ENCODE results near the gene CXCR1.
A peak's percentile ranks its signal among the peaks of the same experiment; 100 is the strongest.
"Not testable (repeated sequence)": the region's sequence is repeated elsewhere in the genome, so short reads cannot be mapped to it uniquely, and the experiment has no call there.

Gene CXCR1

DNA sequence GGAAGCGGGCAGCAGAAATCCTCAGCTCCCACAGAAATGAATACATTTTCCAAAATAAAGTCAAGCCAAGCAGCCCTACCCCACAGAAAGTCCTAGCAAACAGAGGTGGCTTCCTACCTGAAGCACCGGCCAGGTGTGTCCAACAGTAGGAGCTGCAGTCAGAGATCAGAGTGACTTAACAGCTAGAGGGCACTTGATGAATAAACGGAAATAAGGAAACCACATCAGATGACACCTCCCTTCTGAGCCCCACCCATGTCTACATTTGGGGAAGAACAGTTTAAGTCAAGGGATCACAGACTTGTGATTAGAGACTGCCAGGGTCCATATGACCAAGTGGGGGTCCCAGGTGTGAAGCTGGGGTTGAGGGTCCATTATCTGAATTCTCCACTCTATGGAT, at the start of gene CXCR1:
Gene CXCR1, minus strand, starts transcription at position 172 of the 400 bp plus-strand sequence. CDS start 1,751 bp downstream, outside the sequence.
- no peak for DNase-seq

DNA sequence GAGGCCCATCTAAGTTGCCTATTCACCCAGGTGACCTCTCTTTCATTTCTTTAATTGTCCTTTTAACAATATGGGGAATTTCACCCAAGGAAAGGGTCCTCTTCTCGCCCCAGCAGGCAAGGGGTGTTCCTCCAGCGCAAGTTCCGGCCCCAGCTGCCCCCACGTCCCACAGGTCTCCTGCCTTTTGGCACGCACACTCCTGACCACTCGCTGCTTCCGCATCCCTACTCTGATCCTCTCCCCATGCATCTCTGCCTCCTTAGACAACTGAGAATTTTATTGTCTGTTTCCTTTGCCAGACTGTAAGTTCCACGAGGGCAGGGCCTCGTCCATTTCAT, 49.5 kb upstream of the CXCR1 start:
- peak; percentile 42 for DNase-seq

DNA sequence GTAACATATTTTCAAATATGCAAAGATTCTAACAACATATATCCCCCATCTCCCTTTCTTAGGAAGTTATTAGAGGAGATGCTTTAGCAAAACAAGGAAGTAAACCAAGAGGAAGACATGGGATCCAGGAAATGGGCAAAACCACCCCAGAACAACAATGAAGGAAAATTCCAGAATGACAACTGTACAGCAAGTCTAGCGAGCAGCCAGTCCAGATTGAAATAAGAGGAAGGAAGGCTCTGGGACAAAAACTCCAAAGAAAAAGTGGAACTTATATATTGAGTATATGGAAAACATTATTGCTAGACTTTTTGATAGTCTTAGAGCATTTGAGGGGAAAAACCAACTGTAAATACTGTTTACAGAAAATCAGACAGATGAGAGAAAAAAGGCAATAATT, 47.4 kb upstream of the CXCR1 start:
- no peak for DNase-seq

DNA sequence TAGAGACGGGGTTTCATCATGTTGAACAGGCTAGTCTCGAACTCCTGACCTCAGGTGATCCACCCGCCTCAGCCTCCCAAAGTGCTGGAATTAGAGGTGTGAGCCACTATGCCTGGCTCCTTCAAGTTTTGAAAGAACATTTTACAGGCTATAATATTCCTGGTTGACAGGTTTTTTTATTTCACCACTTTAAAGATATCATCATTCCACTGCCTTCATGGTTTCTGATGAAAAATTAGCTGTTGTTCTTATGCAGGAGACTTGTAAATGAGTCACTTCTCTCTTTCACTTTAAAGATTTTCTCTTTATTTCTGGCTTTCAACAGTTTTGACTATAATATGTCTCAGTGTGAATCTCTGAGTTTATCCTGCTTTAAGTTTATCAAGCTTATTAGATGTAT, 42.3 kb upstream of the CXCR1 start:
- no peak for DNase-seq

DNA sequence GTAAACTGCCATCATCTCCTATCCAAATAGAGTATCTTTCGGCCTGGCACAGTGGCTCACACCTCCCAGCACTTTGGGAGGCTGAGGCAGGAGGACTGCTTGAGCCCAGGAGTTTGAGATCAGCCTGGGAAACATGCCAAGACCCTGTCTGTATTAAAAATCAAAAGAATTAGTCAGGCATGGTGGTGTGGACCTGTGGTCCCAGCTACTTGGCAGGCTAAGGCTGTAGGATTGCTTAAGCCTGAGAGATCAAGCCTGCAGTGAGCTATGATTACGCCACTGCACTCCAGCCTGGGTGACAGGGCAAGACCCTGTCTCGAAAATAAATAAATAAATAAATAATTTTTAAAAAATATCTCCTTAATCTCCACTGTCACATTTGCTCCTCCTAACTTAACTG, 35.5 kb upstream of the CXCR1 start:
- DNase-seq, result no peak

DNA sequence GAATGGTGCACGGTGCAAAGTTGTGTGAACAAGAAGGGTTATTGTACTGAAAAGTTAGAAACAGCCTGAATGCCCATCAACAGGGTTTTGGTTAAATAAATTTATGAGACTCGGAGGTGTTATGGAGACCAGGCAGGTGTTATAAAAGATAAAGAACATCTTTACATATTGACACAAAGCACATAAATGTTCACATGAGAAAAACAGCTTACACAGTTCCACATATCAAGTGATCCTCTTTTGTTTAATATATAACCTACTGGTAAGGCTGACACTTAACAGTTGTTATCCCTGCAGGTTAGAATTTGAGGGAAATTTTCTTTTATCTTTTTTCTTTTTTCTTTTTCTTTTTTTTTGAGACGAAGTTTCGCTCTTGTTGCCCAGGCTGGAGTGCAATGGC, 30.2 kb upstream of the CXCR1 start:
- no peak for DNase-seq

DNA sequence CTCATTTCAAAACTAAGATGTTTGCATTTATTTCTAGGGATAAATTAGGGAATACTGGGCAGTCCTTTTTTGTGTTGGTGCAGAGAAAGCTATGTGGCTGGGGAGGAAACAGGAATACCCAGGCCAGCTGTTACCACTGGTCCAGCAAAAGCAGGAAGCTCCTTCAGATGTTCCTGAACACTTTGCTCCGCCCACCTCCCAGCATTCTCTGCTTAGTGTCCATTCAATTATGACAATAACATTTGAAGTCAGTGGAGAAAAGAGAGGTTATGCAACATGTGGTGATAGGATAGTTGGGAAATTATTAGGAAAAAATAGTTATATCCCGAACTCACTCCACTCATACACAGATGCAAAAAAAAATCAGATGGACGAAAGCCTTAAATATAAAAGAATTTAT, 28.1 kb upstream of the CXCR1 start:
- no peak for DNase-seq

DNA sequence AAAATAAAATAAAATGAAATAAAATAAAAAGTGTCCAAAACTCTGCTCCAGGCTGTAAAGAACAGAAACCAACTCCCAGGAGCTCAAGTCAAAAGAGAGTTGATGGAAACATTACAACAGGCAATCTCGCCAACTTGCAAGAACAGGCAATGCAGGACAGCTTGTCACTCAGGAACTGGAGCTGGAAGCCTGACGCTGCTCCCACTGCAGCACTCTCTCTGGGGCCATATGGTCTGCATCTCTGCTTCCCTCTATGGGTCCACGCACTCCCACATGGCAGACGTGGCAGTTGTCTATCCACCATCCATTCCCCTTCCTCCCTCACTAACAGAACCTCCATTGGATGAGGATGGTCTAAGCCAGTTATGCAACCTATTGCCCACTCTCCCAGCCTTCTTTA, 26.9 kb upstream of the CXCR1 start:
- DNase-seq, result no peak

DNA sequence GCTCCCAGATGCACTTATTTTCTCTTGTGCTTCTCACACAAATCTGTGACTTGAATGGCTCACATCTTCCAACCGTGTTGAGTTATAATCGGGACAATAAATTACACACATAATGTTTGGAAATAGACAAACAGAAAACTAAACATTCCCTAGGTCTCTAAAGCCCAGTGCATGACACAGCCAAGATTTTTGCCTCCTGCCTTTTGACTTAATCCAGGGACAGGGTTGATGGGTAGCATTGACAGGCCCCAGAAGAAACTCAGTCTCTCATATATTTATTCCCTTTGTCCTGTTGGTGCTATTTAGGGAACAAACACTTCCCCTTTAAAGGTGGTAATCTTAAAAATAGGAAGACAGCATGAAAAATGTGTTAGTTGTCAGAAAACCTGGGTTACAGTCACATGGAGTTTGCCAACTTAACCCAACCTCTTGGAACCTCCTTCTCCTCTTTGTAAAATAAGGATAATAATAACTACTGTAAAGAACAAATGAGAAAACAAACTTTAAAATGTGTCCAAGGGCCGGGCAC, 26.2 kb upstream of the CXCR1 start:
- no peak for DNase-seq

DNA sequence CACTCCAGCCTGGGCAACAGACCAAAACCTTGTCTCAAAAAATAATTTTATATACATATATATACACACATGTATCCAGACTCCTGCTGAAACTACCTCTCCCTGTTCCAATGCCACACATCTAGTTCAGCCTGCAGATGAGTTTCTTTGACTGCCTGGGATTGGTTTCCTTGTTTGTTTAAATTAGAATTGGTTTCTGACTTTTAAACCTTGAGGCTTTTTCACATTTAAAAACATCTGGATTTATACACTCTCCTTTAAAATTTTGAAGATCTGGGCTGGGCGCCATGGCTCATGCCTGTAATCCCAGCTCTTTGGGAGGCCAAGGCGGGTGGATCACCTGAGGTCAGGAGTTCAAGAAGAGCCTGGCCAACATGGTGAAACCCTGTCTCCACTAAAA, 21.8 kb upstream of the CXCR1 start:
- DNase-seq, result no peak

DNA sequence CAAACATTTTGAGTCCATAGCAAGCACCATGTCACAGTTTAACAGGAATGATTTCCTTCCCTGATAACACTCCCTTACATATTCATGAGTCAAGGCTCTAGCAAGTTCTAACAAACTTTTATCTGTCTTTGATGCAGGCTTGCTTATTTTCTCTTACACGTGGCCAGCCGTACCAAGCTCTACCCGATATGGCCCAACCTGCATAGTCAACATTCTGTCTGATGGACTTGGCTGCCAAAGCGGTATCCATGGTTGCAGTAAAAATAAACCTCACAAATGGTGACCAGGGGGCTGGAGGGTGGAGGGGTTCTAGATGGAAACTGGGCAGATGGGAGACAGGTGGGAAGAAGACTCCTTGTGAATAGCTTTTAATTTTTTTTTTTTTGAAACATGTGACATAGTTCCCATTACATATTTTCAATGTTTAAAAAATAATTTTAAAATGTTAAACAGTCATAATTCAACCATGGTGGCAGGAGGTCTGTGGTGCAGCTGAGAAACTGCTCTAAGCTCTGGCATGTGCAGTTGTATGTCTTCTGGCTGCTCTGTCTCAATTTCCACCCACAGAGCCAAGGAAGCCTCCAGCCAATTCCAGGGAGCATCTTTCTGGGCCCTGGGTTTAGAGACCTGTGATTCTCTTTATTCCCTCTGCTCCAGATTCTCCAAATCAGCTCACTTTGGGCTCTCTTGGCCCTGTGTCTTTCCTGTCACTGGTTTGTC, 20.7 kb upstream of the CXCR1 start:
- DNase-seq, result no peak

DNA sequence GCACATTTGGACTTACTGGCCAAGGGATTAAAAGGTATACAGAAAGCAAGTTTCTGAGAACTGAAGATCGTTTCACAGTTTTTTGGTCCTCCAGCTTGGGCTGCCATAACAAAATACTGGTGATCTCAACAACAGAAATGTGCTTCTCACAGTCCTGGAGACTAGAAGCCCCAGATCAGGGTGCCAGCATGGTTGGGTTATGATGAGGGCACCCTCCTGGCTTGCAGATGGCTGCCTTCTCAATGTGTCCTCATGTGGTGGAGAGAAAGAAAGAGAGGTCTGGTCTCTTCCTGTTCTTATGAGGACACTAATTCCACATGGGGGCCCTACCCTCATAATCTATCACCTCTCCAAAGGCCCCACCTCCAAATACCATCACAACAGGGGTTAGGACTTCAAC, 20.1 kb upstream of the CXCR1 start:
- no peak for DNase-seq

DNA sequence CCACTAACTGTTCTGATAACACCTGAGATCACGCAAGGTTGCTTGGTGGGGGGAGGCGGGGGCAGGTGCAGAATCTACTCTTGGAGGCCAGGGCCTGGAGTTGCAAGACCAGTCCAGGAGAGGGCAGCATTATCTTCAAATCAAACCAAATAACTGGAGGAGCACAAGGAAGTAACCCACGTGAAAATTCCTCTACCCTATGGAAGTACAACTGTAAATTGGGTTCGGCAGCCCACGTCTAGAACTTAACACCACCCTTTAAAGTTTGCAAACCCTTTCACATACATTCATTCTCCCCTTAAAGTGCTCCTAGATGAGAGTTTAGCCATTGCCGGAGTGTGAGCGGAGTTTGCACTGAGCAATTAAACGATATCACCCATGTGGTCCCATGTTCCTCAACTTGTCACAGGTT, 19.6 kb upstream of the CXCR1 start:
- DNase-seq, result peak; percentile 64

DNA sequence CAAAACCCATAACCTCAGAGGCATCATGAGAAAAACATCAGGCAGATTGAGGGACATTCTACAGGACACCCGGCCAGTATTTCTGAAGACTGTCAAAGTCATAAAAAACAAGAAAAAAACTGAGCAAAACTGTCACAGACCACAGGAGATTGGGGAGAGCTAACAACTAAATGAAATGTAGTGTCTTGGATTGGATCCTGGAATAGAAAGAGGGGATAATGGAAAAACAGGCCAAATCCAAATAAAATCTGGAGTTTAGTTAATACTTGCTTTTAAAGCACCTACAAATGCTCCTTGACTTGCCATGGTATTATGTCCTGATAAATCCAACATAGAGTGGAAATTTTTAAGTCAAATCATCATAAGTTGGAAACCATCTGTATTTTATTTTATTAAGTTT, 17.6 kb upstream of the CXCR1 start:
- no peak for DNase-seq

DNA sequence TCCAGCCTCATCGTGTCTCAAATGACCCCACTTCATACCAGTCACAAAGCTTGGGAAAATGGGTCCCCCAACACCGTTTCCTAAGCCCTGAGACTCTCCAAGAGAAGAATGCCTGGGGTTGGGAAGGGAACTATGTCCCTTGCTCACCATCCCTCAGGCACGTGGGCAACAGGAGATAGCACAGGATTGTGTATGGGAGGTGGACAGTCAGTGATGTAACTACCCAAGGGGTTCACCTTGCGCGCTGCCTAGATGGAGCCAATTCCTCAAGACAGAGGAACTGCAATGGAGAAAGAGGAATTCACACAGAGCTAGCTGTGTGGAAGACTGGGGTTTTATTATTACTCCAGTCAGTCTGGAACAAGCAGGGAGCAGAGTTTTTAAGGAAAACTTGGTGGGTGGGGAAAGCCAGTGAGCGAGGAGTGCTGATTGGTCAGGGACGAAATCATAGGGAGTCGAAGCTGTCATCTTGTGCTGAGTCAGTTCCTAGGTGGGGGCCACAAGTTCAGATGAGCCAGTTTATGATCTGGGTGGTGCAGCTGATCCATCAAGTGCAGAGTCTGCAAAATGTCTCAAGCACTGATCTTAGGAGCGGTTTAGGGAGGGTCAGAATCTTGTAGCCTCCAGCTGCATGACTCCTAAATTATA, 13.8 kb upstream of the CXCR1 start:
- DNase-seq, result no peak

DNA sequence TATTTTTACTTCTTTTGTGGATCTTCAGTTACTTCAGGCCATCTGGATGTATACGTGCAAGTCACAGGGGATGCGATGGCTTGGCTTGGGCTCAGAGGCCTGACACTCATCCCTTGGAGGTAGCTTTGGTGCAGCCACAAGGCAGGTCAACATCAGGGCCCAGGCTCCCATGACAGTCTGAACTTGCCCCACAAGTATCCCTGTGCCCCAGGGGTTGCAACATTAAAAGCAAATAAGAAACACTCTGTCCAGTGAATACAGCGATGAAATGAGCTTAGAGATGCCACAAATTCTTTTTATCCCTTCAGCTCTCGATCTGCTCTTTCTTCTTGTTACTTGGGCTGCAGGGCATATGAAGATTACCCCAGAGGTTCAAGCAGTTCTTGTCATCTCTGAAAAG, 13.0 kb upstream of the CXCR1 start:
- no peak for DNase-seq

DNA sequence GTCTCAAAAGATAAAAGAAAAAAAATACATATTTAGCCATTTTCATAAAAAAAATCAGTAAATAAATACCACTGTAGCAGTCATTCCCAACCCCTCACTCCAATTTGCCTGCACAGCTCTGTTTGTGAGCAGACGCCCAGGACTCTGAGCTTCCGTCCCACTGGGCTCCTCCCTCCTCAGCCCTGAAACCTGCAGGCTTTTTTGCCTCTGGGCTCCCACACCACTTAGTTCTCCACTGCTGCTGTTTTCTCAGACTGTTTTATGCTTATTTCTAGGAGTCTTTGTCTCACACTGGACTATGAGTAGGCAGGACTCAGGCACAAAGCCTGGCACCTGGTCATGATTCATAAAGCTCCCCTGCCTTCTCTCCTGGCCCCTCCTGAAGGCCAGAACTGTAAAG, 6.1 kb upstream of the CXCR1 start:
- DNase-seq, result no peak

DNA sequence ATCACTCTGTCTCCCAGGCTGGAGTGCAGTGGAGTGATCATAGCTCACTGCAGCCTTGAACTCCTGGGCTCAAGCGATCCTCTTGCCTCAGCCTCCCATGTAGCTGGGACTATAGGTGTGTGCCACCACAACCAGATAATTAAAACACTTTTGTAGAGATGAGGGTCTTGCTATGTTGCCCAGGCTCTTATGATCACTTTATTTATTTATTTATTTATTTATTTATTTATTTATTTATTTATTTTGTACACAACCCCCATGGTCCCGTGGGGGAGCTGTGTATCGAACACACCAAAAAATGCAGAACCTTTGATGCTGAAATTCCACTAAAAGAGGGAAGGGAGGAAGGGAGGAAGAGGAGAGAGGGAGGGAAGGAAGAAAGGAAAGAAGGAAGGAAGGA, 5.0 kb upstream of the CXCR1 start:
- DNase-seq, result not testable (repeated sequence)

DNA sequence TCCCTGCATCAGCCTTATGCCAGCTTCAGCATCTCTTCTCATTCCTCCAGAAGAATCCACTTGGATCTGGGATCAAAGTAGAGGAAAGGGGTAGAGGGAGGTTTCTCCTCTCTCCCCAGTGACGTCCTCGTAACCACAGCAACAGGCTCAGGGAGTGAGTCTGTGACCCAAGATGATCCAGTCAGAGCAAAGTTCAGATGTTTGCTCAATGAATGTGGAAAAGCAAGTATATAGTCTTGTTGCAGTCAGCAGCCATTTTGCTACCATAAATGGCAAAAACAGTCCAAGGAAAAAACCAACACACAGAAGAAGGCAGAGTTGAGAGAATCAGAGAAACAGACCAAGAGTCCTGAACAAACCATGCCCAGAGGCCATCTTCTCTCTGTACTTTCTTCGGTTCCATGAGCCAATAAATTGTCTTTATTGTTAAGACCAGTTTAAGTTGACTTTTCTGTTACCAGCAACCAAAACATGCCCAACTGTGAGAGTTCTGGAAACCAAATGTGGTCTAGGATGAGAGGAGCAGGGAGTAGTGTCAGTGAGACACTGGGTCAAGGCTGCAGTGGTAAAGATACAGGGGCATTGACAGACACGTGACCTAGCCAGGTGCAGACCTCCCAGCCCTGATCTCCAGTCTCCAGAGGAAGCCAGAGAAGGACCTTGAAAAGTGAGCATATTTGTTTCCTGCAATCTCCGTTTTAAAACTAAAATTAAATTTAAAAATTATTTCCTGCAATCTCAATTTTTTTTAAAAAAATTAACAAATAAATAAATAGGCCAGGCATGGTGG, 3.2 kb upstream of the CXCR1 start:
- DNase-seq, result no peak

DNA sequence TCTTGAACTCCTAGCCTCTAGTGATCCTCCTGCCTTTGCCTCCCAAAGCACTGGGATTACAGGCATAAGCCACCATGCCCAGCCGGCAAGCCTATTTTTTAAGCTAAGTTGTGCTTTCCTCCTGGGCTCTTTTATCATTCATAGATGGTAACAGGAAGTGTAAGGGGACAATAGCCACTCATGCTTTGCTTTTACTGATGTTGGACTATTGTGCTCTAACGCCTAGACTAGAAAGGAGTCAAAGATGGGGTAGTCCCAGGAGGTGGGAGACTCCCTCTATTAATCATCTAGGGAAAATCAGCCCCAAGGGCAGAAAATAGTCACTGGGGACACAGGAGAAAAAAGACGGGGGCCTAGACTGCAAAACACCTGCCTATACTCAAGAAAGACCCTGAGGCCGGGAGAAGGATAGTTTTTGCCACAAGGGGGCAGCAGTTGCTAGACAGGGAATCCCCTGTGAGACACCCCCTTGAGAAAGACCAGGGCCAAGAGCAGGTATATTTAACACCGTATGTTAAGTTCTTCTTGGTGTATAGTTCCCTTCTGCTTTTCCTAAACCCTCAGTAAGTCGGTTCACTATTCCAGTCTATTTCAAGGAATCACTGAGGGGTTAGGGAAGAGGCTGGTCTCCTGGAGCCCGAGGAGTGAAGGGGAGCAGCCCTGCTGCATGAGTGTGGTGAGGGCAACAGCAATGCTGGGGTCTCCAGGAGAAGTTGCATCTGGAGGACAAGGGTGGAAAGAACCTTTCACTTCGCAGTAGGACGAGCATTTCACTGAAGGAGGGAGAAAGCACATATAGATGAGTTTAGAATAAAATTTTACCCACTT, 2.1 kb upstream of the CXCR1 start:
- DNase-seq, result peak; percentile 3

DNA sequence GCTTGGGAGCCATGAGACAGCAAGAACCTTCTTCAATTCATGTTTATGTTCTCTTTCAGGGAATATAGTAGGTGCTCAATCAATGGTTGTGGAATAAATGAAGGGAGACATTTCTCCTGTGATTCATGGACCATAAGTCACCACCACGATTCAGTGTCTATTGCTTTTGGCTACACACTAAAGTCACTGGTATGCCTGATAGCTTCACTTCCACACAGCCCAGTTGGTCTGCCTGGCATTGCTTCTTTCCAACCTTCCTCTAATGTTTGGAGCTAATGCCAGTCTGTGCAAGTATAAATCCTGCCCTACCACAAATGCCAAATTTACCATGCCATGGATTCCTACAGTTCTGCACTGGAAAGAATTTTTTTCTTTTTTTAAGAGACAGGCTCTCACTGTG, 1.3 kb upstream of the CXCR1 start:
- no peak for DNase-seq

DNA sequence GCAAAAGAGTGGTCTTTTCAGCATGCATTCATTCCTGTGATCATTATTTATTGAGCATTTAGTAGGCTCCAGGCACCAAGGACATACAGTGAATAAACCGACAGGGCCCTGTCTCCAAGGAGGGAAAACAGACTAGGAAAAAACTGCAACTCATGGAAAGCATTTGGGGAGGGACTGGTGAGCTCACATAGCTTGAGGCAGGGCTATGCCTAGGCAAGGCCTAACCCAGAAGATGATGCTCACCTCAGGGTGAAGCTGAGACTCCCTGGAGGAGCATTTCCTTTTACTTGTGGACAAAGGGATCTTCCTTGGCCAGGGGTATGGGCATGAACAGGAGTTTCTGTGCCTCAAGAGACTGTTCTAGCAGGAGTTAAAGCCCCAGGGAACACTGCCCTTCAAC, 3.9 kb downstream of the CXCR1 start:
- no peak for DNase-seq

DNA sequence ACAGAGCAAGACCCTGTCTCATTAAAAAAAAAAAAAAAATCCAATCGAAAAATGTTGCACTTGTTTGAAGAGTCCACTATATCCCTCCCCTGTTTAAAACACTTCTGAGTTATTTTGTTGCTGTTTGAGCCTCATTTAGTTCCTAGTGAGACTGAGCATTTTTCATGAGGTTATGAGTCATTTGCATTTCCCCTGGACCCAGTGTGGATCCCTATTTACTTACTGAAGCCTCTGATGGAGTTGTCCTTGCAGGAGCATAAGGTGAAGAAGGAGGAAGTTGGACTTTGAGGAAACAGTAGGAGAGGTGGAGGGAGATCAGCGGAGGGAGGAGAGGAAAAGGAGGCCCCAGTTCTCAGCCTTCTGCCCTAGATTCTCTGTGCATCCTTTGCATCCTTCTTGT, 5.1 kb downstream of the CXCR1 start:
- DNase-seq, result no peak

Data from NCI-H2029 treated with DMSO at 0.1 percent for 48 hours (cell line).